HG03521 (cell line): ENCODE results near the gene ICAM4.
"Not testable (repeated sequence)": the region's sequence is repeated elsewhere in the genome, so short reads cannot be mapped to it uniquely, and the experiment has no call there.

Experiments
- ATAC-seq: cut with Tn5 transposase; IDR thresholded peaks from one replicate; pipeline ENCODE4 v1.9.1; 2021; ENCODE audit warnings: mild to moderate bottlenecking, moderate library complexity; ENCODE audit not compliant: unreplicated experiment

Gene ICAM4

GRCh38 chr19:10336725-10337124, 50.0 kb downstream of the ICAM4 start:
- not testable (repeated sequence) for ATAC-seq
